Uterus (tissue), 2 donors: ENCODE results near the gene WDR27.
"Not testable (repeated sequence)": the region's sequence is repeated elsewhere in the genome, so short reads cannot be mapped to it uniquely, and the experiment has no call there.

Source experiments
- POLR2A ChIP-seq, 2 donors: fragments of 450-650 bp; IDR thresholded peaks; one replicate each; pipeline ENCODE4 v1.6.1; 2016; ENCODE audit warnings: antibody characterized with exemption in 2 of 2, mild to moderate bottlenecking in 1 of 2, moderate library complexity in 1 of 2
- TF ChIP-seq, protein P1 (sequence below), 4 experiments: fragments of 200-600 bp in 2 of 4; fragments of 450-650 bp in 2 of 4; sonication (generic) in 2 of 4; IDR thresholded peaks; one replicate each; pipeline ENCODE4 v1.5.1; 2016 to 2019; ENCODE audit warnings: antibody characterized with exemption in 4 of 4, mild to moderate bottlenecking in 2 of 4, moderate library complexity in 1 of 4

GRCh38 chr6:169511785-169512184, 190.0 kb downstream of the WDR27 start:
- TF ChIP-seq, protein P1, sequence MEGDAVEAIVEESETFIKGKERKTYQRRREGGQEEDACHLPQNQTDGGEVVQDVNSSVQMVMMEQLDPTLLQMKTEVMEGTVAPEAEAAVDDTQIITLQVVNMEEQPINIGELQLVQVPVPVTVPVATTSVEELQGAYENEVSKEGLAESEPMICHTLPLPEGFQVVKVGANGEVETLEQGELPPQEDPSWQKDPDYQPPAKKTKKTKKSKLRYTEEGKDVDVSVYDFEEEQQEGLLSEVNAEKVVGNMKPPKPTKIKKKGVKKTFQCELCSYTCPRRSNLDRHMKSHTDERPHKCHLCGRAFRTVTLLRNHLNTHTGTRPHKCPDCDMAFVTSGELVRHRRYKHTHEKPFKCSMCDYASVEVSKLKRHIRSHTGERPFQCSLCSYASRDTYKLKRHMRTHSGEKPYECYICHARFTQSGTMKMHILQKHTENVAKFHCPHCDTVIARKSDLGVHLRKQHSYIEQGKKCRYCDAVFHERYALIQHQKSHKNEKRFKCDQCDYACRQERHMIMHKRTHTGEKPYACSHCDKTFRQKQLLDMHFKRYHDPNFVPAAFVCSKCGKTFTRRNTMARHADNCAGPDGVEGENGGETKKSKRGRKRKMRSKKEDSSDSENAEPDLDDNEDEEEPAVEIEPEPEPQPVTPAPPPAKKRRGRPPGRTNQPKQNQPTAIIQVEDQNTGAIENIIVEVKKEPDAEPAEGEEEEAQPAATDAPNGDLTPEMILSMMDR (IDR thresholded peaks at IDR 0.05), result not testable (repeated sequence)
- TF ChIP-seq POLR2A (IDR thresholded peaks at IDR 0.05), result not testable (repeated sequence)
